Ascending aorta (tissue), 2 donors: ENCODE results near the gene TGIF2. TPM values are rescaled to one million over a fixed set of nuclear protein-coding genes. Genes with fewer than 3 reads are reported as not detected.
"Not testable (repeated sequence)": the region's sequence is repeated elsewhere in the genome, so short reads cannot be mapped to it uniquely, and the experiment has no call there.

ENCODE experiments used
- DNase-seq, 2 donors: peaks; one replicate each; pipeline ENCODE4 v3.0.0-alpha.2; 2019; ENCODE audit warnings: low spot score in 2 of 2
- H3K27ac ChIP-seq, 2 donors: fragments of 200-600 bp; sonication (generic); one replicate each; pipeline ENCODE4 v1.5.1; 2016 to 2017; ENCODE audit warnings: mild to moderate bottlenecking in 1 of 2
- H3K27me3 ChIP-seq: fragments of 200-600 bp; sonication (generic); one replicate; pipeline ENCODE4 v1.5.1; 2017
- H3K36me3 ChIP-seq, 2 donors: fragments of 200-600 bp; sonication (generic); one replicate each; pipeline ENCODE4 v1.5.1; 2016
- H3K4me1 ChIP-seq, 2 donors: fragments of 200-600 bp; sonication (generic); one replicate each; pipeline ENCODE4 v1.5.1; 2016 to 2017; ENCODE audit warnings: mild to moderate bottlenecking in 1 of 2
- H3K4me3 ChIP-seq, 2 donors: fragments of 200-600 bp; sonication (generic); one replicate each; pipeline ENCODE4 v1.5.1; 2016 to 2017; ENCODE audit warnings: mild to moderate bottlenecking in 1 of 2
- H3K9me3 ChIP-seq, 2 donors: fragments of 200-600 bp; sonication (generic); one replicate each; pipeline ENCODE4 v1.5.1; 2016
- CTCF ChIP-seq, 3 experiments: fragments of 200-600 bp in 2 of 3; fragments of 450-650 bp in 1 of 3; sonication (generic) in 2 of 3; IDR thresholded peaks; one replicate each; pipeline ENCODE4 v1.5.1; 2016 to 2019; ENCODE audit warnings: antibody characterized with exemption in 3 of 3, mild to moderate bottlenecking in 1 of 3, moderate library complexity in 1 of 3
- intact Hi-C: fragments of 100-400 bp; cut with DNase I; formaldehyde crosslinking; loops from one replicate; pipeline ENCODE4 v1.15.1; 2023
- total RNA-seq: library from RNA; depleted of rRNA; stranded (reverse); fragments of >200 nt; gene quantifications from one replicate; pipeline ENCODE4 v1.1.0, GENCODE V29; 2016

TGIF2 gene
- total RNA-seq, 1 donor from 2014 or later, result 29.8 TPM

- Histone ChIP-seq H3K9me3 (no peaks in the 10 kb centered on the region), H3K27me3 (no peaks in the 10 kb centered on the region)
- intact Hi-C loops, result loop anchor here (5.0 kb wide), 1 partner anchor 141 kb away; the partner anchor contains the start of gene NDRG3
These were observed 33.0 kb downstream of the TGIF2 start for GRCh38 chr20:36606158-36607066.

GRCh38 chr20:36607586-36608387 lies 34.4 kb downstream of the TGIF2 start:
- no peak for TF ChIP-seq CTCF (IDR thresholded peaks at IDR 0.05)
- Histone ChIP-seq H3K36me3 (peaks cover 42 to 50% of the 10 kb centered on the region in 2 donors), H3K4me1 (peaks cover 5 to 21% of the 10 kb centered on the region in 2 donors), H3K27ac (no peak overlapping the region), H3K9me3 (no peaks in the 10 kb centered on the region), H3K27me3 (no peaks in the 10 kb centered on the region), H3K4me3 (peak overlapping the region in 1 of 2 donors; percentile 80)
- intact Hi-C loops, result loop anchor here (5.0 kb wide), 1 partner anchor 140 kb away; the partner anchor contains the start of gene NDRG3
- DNase-seq, result no peak

More at GRCh38 chr20:36606158-36607066, 33.0 kb downstream of the TGIF2 start:
- TF ChIP-seq CTCF (IDR thresholded peaks at IDR 0.05), result no peak
- Histone ChIP-seq H3K27ac (peak overlapping the region; percentile 73 to 92), H3K36me3 (peaks cover 28 to 36% of the 10 kb centered on the region in 2 donors), H3K4me3 (peak overlapping the region; percentile 80 to 100), H3K4me1 (peaks cover 5 to 21% of the 10 kb centered on the region in 2 donors)
- DNase-seq, result no peak

- not testable (repeated sequence) for DNase-seq
These were observed 35.0 kb downstream of the TGIF2 start for GRCh38 chr20:36608388-36608728.

GRCh38 chr20:36611625-36612024 lies 38.2 kb downstream of the TGIF2 start:
- intact Hi-C loops, result no loop called here
- no peak for DNase-seq
- TF ChIP-seq CTCF (IDR thresholded peaks at IDR 0.05), result no peak

More at GRCh38 chr20:36608388-36608728, 35.0 kb downstream of the TGIF2 start:
- H3K27ac ChIP-seq, H3K27me3 ChIP-seq, H3K9me3 ChIP-seq, H3K4me3 ChIP-seq: not testable (repeated sequence)
- intact Hi-C loops, result loop anchor here (5.0 kb wide), 1 partner anchor 139 kb away; the partner anchor contains the start of gene NDRG3
- Histone ChIP-seq H3K4me1 (peaks cover 5 to 21% of the 10 kb centered on the region in 2 donors), H3K36me3 (peaks cover 48 to 55% of the 10 kb centered on the region in 2 donors)

GRCh38 chr20:36613974-36614373 lies 40.6 kb downstream of the TGIF2 start:
- Histone ChIP-seq H3K4me3 (no peak overlapping the region), H3K27ac (no peak overlapping the region), H3K27me3 (no peaks in the 10 kb centered on the region), H3K36me3 (peaks cover 48 to 60% of the 10 kb centered on the region in 2 donors), H3K9me3 (no peaks in the 10 kb centered on the region), H3K4me1 (no peaks in the 10 kb centered on the region)
- TF ChIP-seq CTCF (IDR thresholded peaks at IDR 0.05), result no peak
- intact Hi-C loops, result no loop called here
- DNase-seq, result no peak

More at GRCh38 chr20:36611625-36612024, 38.2 kb downstream of the TGIF2 start:
- Histone ChIP-seq H3K27me3 (no peaks in the 10 kb centered on the region), H3K36me3 (peaks cover 53 to 73% of the 10 kb centered on the region in 2 donors), H3K4me1 (peaks cover 3 to 12% of the 10 kb centered on the region in 2 donors), H3K9me3 (no peaks in the 10 kb centered on the region), H3K27ac (no peak overlapping the region), H3K4me3 (no peak overlapping the region)
